GM12878 (cell line): Measurements from ENCODE around the gene NBEA. TPM values are rescaled to one million over a fixed set of nuclear protein-coding genes. Genes with fewer than 3 reads are reported as not detected.
A peak's percentile ranks its signal among the peaks of the same experiment; 100 is the strongest.

Experiments
- ATAC-seq: fragments of 200-7000 bp; cut with Tn5 transposase; 3 replicates; pipeline ENCODE4 v1.9.1; 2020; ENCODE audit warnings: mild to moderate bottlenecking, moderate library complexity
- BruUV-seq: library from RNA; stranded (reverse); fragments of 400-500 nt; replicated peaks from 2 replicates; lab custom pipeline; 2021; lab: Mats Ljungman, UMichigan
- CTCF ChIA-PET: fragments of 300-600 bp; sonication (Branson Sonifier 250); formaldehyde crosslinking; extraction: SDS; loops from one replicate; lab custom pipeline; 2021; ENCODE audit warnings: inconsistent platforms; lab: Yijun Ruan, JAX
- POLR2A ChIA-PET: fragments of 350-600 bp; formaldehyde crosslinking; extraction: SDS; loops from one replicate; lab custom pipeline; 2021; ENCODE audit warnings: inconsistent platforms; lab: Charles Lee
- RAD21 ChIA-PET: fragments of 300-600 bp; sonication (Branson Sonifier 250); formaldehyde crosslinking; loops from one replicate; lab custom pipeline; 2023; ENCODE audit warnings: antibody characterized with exemption; ENCODE audit not compliant: unreplicated experiment; lab: Charles Lee
- SMC1A ChIA-PET: fragments of 300-600 bp; sonication (Branson Sonifier 250); formaldehyde crosslinking; loops from one replicate; lab custom pipeline; 2023; ENCODE audit not compliant: unreplicated experiment, uncharacterized antibody; lab: Charles Lee
- DNase-seq: peaks from one replicate; pipeline ENCODE4 v3.0.0-alpha.2; 2011; ENCODE audit warnings: low read depth, low spot score
- FAIRE-seq: peaks from 3 replicates; lab custom pipeline; 2011; peaks lifted over from hg19 to GRCh38; lab: Jason Lieb, UNC
- H2AFZ ChIP-seq: 2 replicates; pipeline ENCODE4 v1.6.0; 2011; ENCODE audit warnings: low read depth, low read length, control low read depth; ENCODE audit not compliant: control insufficient read depth
- H3K27ac ChIP-seq: 2 replicates; pipeline ENCODE4 v1.5.1; 2011; ENCODE audit warnings: control low read depth; ENCODE audit not compliant: control insufficient read depth, insufficient read depth
- H3K27me3 ChIP-seq, 2 experiments: replicated peaks in 1 of 2; 2 replicates each; pipeline versions ENCODE4 v1.6.0 to v1.6.1; 2011; ENCODE audit warnings: low read length in 1 of 2; ENCODE audit not compliant: control insufficient read depth in 2 of 2, insufficient read depth in 2 of 2
- H3K36me3 ChIP-seq, 2 experiments: 2 replicates each; pipeline ENCODE4 v1.5.1; 2011; ENCODE audit warnings: low read length in 1 of 2; ENCODE audit not compliant: control insufficient read depth in 2 of 2, insufficient read depth in 2 of 2
- H3K4me1 ChIP-seq: 2 replicates; pipeline ENCODE4 v1.6.1; 2011; ENCODE audit warnings: mild to moderate bottlenecking, low read length, moderate library complexity, mixed read lengths; ENCODE audit not compliant: control insufficient read depth, insufficient read depth
- H3K4me2 ChIP-seq: 2 replicates; pipeline ENCODE4 v1.6.0; 2011; ENCODE audit warnings: control low read depth; ENCODE audit not compliant: control insufficient read depth, insufficient read depth
- H3K4me3 ChIP-seq: fragments of 200-600 bp; sonication (generic); 2 replicates; pipeline ENCODE4 v1.5.1; 2016
- H3K79me2 ChIP-seq: 2 replicates; pipeline ENCODE4 v1.6.0; 2011; ENCODE audit warnings: low read length; ENCODE audit not compliant: control insufficient read depth, insufficient read depth
- H3K9ac ChIP-seq: 2 replicates; pipeline ENCODE4 v1.8.0; 2011; ENCODE audit warnings: low read length, control low read depth, mixed read lengths; ENCODE audit not compliant: control insufficient read depth, insufficient read depth
- H3K9me3 ChIP-seq: replicated peaks from 3 replicates; pipeline ENCODE4 v1.5.1; 2011; ENCODE audit warnings: mild to moderate bottlenecking, low read length; ENCODE audit not compliant: control insufficient read depth, insufficient read depth
- H4K20me1 ChIP-seq: 2 replicates; pipeline ENCODE4 v1.6.0; 2011; ENCODE audit not compliant: control insufficient read depth, insufficient read depth
- ASH2L ChIP-seq: fragments of 300-600, 200-600 bp; sonication (generic); IDR thresholded peaks from 2 replicates; pipeline ENCODE4 v1.6.1; 2017; ENCODE audit warnings: low read depth, mild to moderate bottlenecking, borderline replicate concordance
- EGR1 ChIP-seq, 2 experiments: IDR thresholded peaks; 1 replicate in 1 of 2; 2 replicates in 1 of 2; pipeline ENCODE4 v1.6.1; 2011 to 2012; ENCODE audit warnings: low read depth in 2 of 2, low read length in 2 of 2, borderline replicate concordance in 1 of 2, mild to moderate bottlenecking in 1 of 2, moderate library complexity in 1 of 2
- HDGF ChIP-seq: fragments of 450-650 bp; IDR thresholded peaks from 2 replicates; pipeline ENCODE4 v1.6.1; 2016; ENCODE audit warnings: antibody characterized with exemption
- POLR2A ChIP-seq: IDR thresholded peaks from 2 replicates; pipeline ENCODE4 v1.6.1; 2011; ENCODE audit warnings: low read depth, mild to moderate bottlenecking, low read length
- POLR2AphosphoS5 ChIP-seq: IDR thresholded peaks from 2 replicates; pipeline ENCODE4 v1.6.1; 2011; ENCODE audit warnings: mild to moderate bottlenecking, low read length, inconsistent platforms
- STAT1 ChIP-seq: fragments of 450-650 bp; conservative IDR thresholded peaks from 2 replicates; pipeline ENCODE4 v1.6.1; 2014; ENCODE audit warnings: antibody characterized with exemption, mild to moderate bottlenecking
- STAT3 ChIP-seq: IDR thresholded peaks from 2 replicates; pipeline ENCODE4 v1.6.1; 2011; ENCODE audit warnings: low read depth, low read length, improper control_type of control experiment
- SUZ12 ChIP-seq: fragments of 200-600 bp; sonication (generic); IDR thresholded peaks from one replicate; pipeline ENCODE4 v1.6.1; 2018; ENCODE audit warnings: antibody characterized with exemption, mild to moderate bottlenecking; ENCODE audit not compliant: unreplicated experiment
- WGBS: methylation state at CpG from one replicate; pipeline ENCODE4 v1.1.6; 2016; ENCODE audit warnings: low lambda C conversion rate; ENCODE audit not compliant: insufficient replicate concordance, insufficient coverage; ENCODE audit errors: missing lambda C conversion rate; 5-methylcytosine and 5-hydroxymethylcytosine counted together
- in situ Hi-C: fragments of 300-500 bp; cut with MboI; formaldehyde crosslinking; loops from 9 replicates; pipeline ENCODE4 v1.14.3; 2018; ENCODE audit warnings: mixed read lengths
- intact Hi-C: fragments of 100-400 bp; cut with micrococcal nuclease; formaldehyde crosslinking; loops from one replicate; pipeline ENCODE4 v1.14.2; 2022; ENCODE audit not compliant: unreplicated experiment
- polyA plus RNA-seq, 11 experiments: library from polyadenylated mRNA; depleted of rRNA in 4 of 11; unstranded in 6 of 11; stranded (reverse) in 5 of 11; fragments of >200 nt; fragmentation: Nextera tagmentation in 4 of 11; fragmentation: Illumina TruSeq in 1 of 11; extraction: Ambion mirVana in 4 of 11; extraction: Trizol in 1 of 11; gene quantifications; 1 replicate in 1 of 11; 2 replicates in 10 of 11; pipeline versions ENCODE4 v1.2.1 to v1.2.3, GENCODE V29; 2011 to 2016; ENCODE audit warnings: inconsistent platforms in 2 of 11, missing spikeins in 2 of 11, low read depth in 1 of 11
- total RNA-seq, 4 experiments: library from RNA; depleted of rRNA in 3 of 4; stranded (reverse); fragments of >200 nt in 3 of 4; fragmentation: Illumina TruSeq in 1 of 4; extraction: Trizol in 1 of 4; gene quantifications; 2 replicates each; pipeline versions ENCODE4 v1.2.1 to v1.2.3, GENCODE V29; 2013 to 2021

The NBEA gene
- total and polyA plus RNA-seq, 10 of the 15 experiments (the other 5 are each of a cell fraction or from before 2014, with no cell fraction given), result 0.23 to 3.6 (median 0.55) TPM

DNA sequence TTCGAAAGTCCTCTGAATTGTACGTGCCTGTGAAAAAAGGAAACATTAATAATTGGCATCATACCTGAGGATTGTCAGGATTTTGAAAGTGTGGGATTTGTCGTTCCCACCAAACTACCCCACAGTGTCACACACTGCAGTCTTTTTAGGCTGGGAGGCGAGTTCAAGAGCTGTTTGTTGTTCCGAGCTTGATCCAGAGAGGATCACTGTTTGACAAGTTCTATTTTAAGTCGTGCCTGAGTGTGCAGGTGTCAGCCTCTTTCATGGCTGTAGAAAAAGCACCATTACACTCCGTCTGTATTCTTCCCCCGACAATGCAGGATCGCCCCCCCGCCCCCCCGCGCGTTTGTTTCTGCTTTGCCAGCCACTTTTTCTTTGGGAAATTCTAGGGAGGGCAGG, 635 bp upstream of the NBEA start:
- ChIA-PET SMC1A (no interaction called here), CTCF (no interaction called here), POLR2A (no interaction called here), RAD21 (no interaction called here)
- TF ChIP-seq ASH2L (no peak), POLR2A (no peak), STAT1 (no peak)
- no peak for FAIRE-seq
- Histone ChIP-seq H3K36me3 (no peaks in the 10 kb centered on the region), H3K9me3 (no peaks in the 10 kb centered on the region), H4K20me1 (no peaks in the 10 kb centered on the region), H2AFZ (peak overlapping the region; percentile 88; the same call in 1 of the 2 replicates), H3K4me3 (peak overlapping the region; percentile 57; the same call in 1 of the 2 replicates), H3K27ac (no peak overlapping the region), H3K9ac (no peak overlapping the region), H3K27me3 (no peaks in the 10 kb centered on the region; a peak in 1 of 4 replicates), H3K4me2 (peak overlapping the region; percentile 85), H3K4me1 (no peaks in the 10 kb centered on the region), H3K79me2 (no peaks in the 10 kb centered on the region)
- ATAC-seq, result no peak
- intact Hi-C loops (loop anchor here (5.0 kb wide), 1 partner anchor 221 kb away; no protein-coding TSS in a partner anchor), in situ Hi-C loops (no loop called here)
- DNase-seq, result no peak
- WGBS, result 0% methylated on average over 13 of the region's 13 CpGs
- no TSS peak for BruUV-seq

DNA sequence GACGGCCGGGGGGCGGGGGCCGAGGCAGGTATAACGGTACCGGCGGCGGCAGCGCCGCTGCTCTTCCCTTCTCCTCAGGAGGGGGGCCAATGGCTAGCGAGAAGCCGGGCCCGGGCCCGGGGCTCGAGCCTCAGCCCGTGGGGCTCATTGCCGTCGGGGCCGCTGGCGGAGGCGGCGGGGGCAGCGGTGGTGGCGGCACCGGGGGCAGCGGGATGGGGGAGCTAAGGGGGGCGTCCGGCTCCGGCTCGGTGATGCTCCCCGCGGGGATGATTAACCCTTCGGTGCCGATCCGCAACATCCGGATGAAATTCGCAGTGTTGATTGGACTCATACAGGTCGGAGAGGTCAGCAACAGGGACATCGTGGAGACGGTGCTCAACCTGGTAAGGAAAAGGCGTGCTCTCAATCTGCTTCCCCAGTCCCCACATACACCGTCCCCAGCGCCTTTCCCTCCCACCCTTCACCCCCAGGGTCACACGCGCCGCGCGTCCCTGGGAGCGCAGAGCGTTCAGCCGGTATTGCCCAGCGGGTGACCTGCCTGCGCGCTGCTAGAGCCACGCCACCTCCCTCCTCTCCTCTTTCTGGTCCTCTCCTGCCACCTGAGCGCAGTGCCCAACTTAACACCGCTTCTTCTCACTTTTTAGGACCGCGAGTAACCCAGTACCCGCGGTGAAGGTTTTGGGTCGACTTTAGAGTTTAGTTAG, 814 bp downstream of the NBEA start:
- TF ChIP-seq STAT3 (no peak), SUZ12 (peak; percentile 40), POLR2AphosphoS5 (no peak), HDGF (no peak), EGR1 (IDR thresholded peaks at IDR 0.05; ENCODE audit: borderline replicate concordance in 1 of 2, low read depth in 2 of 2, low read length in 2 of 2) (0 out of 3 replicates have a peak, but pooled peaks of 1 of the 2 experiments have one; percentile 9)
- intact Hi-C loops, result loop anchor here (5.0 kb wide), 1 partner anchor 219 kb away; no protein-coding TSS in a partner anchor
- peak; percentile 35 for ATAC-seq
- Histone ChIP-seq H3K79me2 (no peaks in the 10 kb centered on the region), H3K27me3 (no peaks in the 10 kb centered on the region; a peak in 1 of 4 replicates), H3K9me3 (no peaks in the 10 kb centered on the region), H3K9ac (peak overlapping the region; percentile 29; the same call in 1 of the 2 replicates), H3K36me3 (no peaks in the 10 kb centered on the region), H4K20me1 (no peaks in the 10 kb centered on the region), H3K4me2 (peak overlapping the region; percentile 86), H3K27ac (no peak overlapping the region), H3K4me3 (peak overlapping the region; percentile 68), H2AFZ (peak overlapping the region; percentile 60), H3K4me1 (no peaks in the 10 kb centered on the region)
- DNase-seq, result no peak
- in situ Hi-C loops, result no loop called here
- ChIA-PET RAD21 (no interaction called here), SMC1A (no interaction called here), CTCF (no interaction called here), POLR2A (no interaction called here)
- no TSS peak for BruUV-seq
- no peak for FAIRE-seq
- WGBS, result 8% methylated on average over 29 of the region's 62 CpGs
